ENCODE data around the gene ARFGEF3. TPM values are rescaled to one million over a fixed set of nuclear protein-coding genes. Genes with fewer than 3 reads are reported as not detected.

The ARFGEF3 gene
- total RNA-seq, 1 donor from 2014 or later: 1.9 TPM

DNA sequence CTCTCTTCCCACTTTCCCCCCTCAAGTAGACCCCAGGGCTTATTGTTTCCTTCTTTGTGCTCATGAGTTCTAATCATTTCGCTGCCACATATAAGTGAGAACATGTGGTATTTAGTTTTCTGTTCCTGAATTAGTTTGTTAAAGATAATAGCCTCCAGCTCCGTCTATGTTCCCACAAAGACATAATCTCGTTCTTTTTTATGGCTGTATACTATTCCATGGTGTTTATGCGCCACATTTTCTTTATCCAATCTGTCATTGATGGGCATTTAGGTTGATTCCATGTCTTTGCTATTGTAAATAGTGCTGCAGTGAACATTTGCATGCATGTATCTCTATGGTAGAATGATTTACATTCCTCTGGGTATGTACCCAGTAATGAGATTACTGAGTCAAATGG is 37.6 kb upstream of the ARFGEF3 start:
- TF ChIP-seq EZH2 (IDR thresholded peaks at IDR 0.05; ENCODE audit: insufficient read depth, low read length): no peak
- TF ChIP-seq, protein P1, sequence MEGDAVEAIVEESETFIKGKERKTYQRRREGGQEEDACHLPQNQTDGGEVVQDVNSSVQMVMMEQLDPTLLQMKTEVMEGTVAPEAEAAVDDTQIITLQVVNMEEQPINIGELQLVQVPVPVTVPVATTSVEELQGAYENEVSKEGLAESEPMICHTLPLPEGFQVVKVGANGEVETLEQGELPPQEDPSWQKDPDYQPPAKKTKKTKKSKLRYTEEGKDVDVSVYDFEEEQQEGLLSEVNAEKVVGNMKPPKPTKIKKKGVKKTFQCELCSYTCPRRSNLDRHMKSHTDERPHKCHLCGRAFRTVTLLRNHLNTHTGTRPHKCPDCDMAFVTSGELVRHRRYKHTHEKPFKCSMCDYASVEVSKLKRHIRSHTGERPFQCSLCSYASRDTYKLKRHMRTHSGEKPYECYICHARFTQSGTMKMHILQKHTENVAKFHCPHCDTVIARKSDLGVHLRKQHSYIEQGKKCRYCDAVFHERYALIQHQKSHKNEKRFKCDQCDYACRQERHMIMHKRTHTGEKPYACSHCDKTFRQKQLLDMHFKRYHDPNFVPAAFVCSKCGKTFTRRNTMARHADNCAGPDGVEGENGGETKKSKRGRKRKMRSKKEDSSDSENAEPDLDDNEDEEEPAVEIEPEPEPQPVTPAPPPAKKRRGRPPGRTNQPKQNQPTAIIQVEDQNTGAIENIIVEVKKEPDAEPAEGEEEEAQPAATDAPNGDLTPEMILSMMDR (IDR thresholded peaks at IDR 0.05; ENCODE audit: insufficient read depth, low read depth, low read length): no peak
- Histone ChIP-seq H3K9me3 (ENCODE audit: insufficient read depth, low read depth, low read length) (no peaks in the 10 kb centered on the region), H3K27ac (ENCODE audit: low read depth, low read length) (no peak overlapping the region), H3K9ac (ENCODE audit: low read length) (no peak overlapping the region), H3K4me3 (ENCODE audit: insufficient read depth, low read depth, low read length) (no peak overlapping the region), H3K4me1 (ENCODE audit: insufficient read depth, low read length) (no peaks in the 10 kb centered on the region), H4K20me1 (ENCODE audit: insufficient read depth, low read length) (no peaks in the 10 kb centered on the region), H3K36me3 (ENCODE audit: insufficient read depth, low read length) (no peaks in the 10 kb centered on the region), H3K27me3 (ENCODE audit: insufficient read depth, low read length) (peaks cover 15% of the 10 kb centered on the region), H3K79me2 (ENCODE audit: insufficient read depth, low read length) (no peaks in the 10 kb centered on the region), H2AFZ (ENCODE audit: low read depth, low read length) (no peak overlapping the region), H3K4me2 (ENCODE audit: low read length) (no peak overlapping the region)
- peaks cover 9% of the 10 kb centered on the region for H3K27me3 Mint-ChIP-seq (ENCODE audit: low read depth, unreplicated experiment)
- no peaks in the 10 kb centered on the region for H3K9me3 Mint-ChIP-seq (ENCODE audit: unreplicated experiment)
- DNase-seq (ENCODE audit: low read depth) (no peak), FAIRE-seq (no peak)
- no peak overlapping the region for H3K27ac Mint-ChIP-seq (ENCODE audit: unreplicated experiment)
- H3K36me3 Mint-ChIP-seq (ENCODE audit: low read depth, unreplicated experiment): no peaks in the 10 kb centered on the region
- H3K4me1 Mint-ChIP-seq (ENCODE audit: low read depth, unreplicated experiment): no peaks in the 10 kb centered on the region
- H3K4me3 Mint-ChIP-seq (ENCODE audit: unreplicated experiment): no peak overlapping the region

DNA sequence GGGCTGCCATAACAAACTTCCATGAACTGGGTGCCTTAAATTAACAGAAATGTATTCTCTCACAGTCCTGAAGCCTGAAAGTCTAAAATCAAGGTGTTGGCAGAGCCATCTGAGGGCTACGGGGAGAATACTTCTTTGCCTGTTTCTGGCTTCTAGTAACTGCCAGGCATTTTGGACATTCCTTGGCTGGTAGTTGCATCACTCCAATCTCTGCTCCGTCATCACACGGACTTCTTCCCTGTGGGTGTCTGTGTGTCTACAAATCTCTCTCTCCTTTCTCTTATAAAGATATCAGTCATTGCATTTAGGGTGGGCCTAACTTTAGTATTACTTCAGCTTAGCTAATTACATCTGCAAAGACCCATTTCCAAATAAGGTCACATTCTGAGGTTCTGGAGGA is 33.6 kb upstream of the ARFGEF3 start:
- Histone ChIP-seq H3K4me3 (ENCODE audit: insufficient read depth, low read depth, low read length) (no peak overlapping the region), H3K27ac (ENCODE audit: low read depth, low read length) (no peak overlapping the region), H2AFZ (ENCODE audit: low read depth, low read length) (no peak overlapping the region), H3K36me3 (ENCODE audit: insufficient read depth, low read length) (no peaks in the 10 kb centered on the region), H3K4me2 (ENCODE audit: low read length) (no peak overlapping the region), H3K4me1 (ENCODE audit: insufficient read depth, low read length) (no peaks in the 10 kb centered on the region), H3K9me3 (ENCODE audit: insufficient read depth, low read depth, low read length) (no peaks in the 10 kb centered on the region), H3K79me2 (ENCODE audit: insufficient read depth, low read length) (no peaks in the 10 kb centered on the region), H4K20me1 (ENCODE audit: insufficient read depth, low read length) (no peaks in the 10 kb centered on the region), H3K27me3 (ENCODE audit: insufficient read depth, low read length) (peaks cover 2% of the 10 kb centered on the region), H3K9ac (ENCODE audit: low read length) (no peak overlapping the region)
- H3K9me3 Mint-ChIP-seq (ENCODE audit: unreplicated experiment): no peaks in the 10 kb centered on the region
- H3K27ac Mint-ChIP-seq (ENCODE audit: unreplicated experiment): no peak overlapping the region
- H3K4me1 Mint-ChIP-seq (ENCODE audit: low read depth, unreplicated experiment): no peaks in the 10 kb centered on the region
- H3K27me3 Mint-ChIP-seq (ENCODE audit: low read depth, unreplicated experiment): peaks cover 2% of the 10 kb centered on the region
- DNase-seq (ENCODE audit: low read depth) (no peak), FAIRE-seq (no peak)
- TF ChIP-seq EZH2 (IDR thresholded peaks at IDR 0.05; ENCODE audit: insufficient read depth, low read length): no peak
- TF ChIP-seq, protein P1 (IDR thresholded peaks at IDR 0.05; ENCODE audit: insufficient read depth, low read depth, low read length): no peak
- no peaks in the 10 kb centered on the region for H3K36me3 Mint-ChIP-seq (ENCODE audit: low read depth, unreplicated experiment)
- H3K4me3 Mint-ChIP-seq (ENCODE audit: unreplicated experiment): no peak overlapping the region

DNA sequence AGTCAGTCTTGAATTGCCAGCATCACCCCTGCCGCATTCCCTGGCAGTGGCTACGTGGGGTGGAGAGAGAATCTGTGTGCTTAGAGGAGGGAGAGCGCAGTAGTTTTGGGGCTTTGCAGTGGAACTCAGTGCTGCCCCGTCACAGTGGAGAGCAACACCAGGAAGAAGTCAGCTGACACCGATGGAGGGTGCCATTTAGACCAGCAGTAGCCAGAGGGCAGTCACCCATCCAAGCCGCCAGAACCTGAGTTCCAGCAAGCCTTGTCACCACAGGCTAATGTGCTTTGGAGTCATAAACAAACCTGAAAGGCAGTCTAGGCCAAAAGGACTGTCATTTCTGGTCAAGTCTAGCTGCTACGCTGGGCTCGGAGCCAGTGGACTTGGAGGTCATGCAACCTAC is 32.5 kb upstream of the ARFGEF3 start:
- H3K9me3 ChIP-seq (ENCODE audit: insufficient read depth, low read depth, low read length): no peaks in the 10 kb centered on the region
- no peak overlapping the region for H3K4me3 ChIP-seq (ENCODE audit: insufficient read depth, low read depth, low read length)
- H3K9ac ChIP-seq (ENCODE audit: low read length): no peak overlapping the region
- H3K9me3 Mint-ChIP-seq (ENCODE audit: unreplicated experiment): no peaks in the 10 kb centered on the region
- peaks cover 2% of the 10 kb centered on the region for H3K27me3 ChIP-seq (ENCODE audit: insufficient read depth, low read length)
- H3K27ac ChIP-seq (ENCODE audit: low read depth, low read length): no peak overlapping the region
- no peak overlapping the region for H3K4me2 ChIP-seq (ENCODE audit: low read length)
- H3K27ac Mint-ChIP-seq (ENCODE audit: unreplicated experiment): no peak overlapping the region
- H3K4me1 Mint-ChIP-seq (ENCODE audit: low read depth, unreplicated experiment): no peaks in the 10 kb centered on the region
- no peak overlapping the region for H3K4me3 Mint-ChIP-seq (ENCODE audit: unreplicated experiment)
- H3K79me2 ChIP-seq (ENCODE audit: insufficient read depth, low read length): no peaks in the 10 kb centered on the region
- H3K4me1 ChIP-seq (ENCODE audit: insufficient read depth, low read length): no peaks in the 10 kb centered on the region
- DNase-seq (ENCODE audit: low read depth): no peak
- H4K20me1 ChIP-seq (ENCODE audit: insufficient read depth, low read length): no peaks in the 10 kb centered on the region
- FAIRE-seq: no peak
- H3K27me3 Mint-ChIP-seq (ENCODE audit: low read depth, unreplicated experiment): peaks cover 2% of the 10 kb centered on the region
- no peaks in the 10 kb centered on the region for H3K36me3 Mint-ChIP-seq (ENCODE audit: low read depth, unreplicated experiment)
- no peaks in the 10 kb centered on the region for H3K36me3 ChIP-seq (ENCODE audit: insufficient read depth, low read length)
- TF ChIP-seq EZH2 (IDR thresholded peaks at IDR 0.05; ENCODE audit: insufficient read depth, low read length): no peak
- TF ChIP-seq, protein P1 (IDR thresholded peaks at IDR 0.05; ENCODE audit: insufficient read depth, low read depth, low read length): no peak
- H2AFZ ChIP-seq (ENCODE audit: low read depth, low read length): no peak overlapping the region

All from astrocyte (in vitro differentiated cells and primary cell).